Suprapubic skin (tissue), 4 donors: Measurements from ENCODE around the gene ZNF579. TPM values are rescaled to one million over a fixed set of nuclear protein-coding genes. Genes with fewer than 3 reads are reported as not detected.

ENCODE experiments used
- DNase-seq, 2 donors: peaks; one replicate each; pipeline ENCODE4 v3.0.0-alpha.2; 2019; ENCODE audit warnings: low spot score in 2 of 2
- H3K27ac ChIP-seq: fragments of 200-600 bp; sonication (generic); one replicate; pipeline ENCODE4 v1.5.1; 2019
- H3K27me3 ChIP-seq: fragments of 200-600 bp; sonication (generic); one replicate; pipeline ENCODE4 v1.5.1; 2019
- H3K36me3 ChIP-seq: fragments of 200-600 bp; sonication (generic); one replicate; pipeline ENCODE4 v1.5.1; 2019
- H3K4me1 ChIP-seq: fragments of 200-600 bp; sonication (generic); one replicate; pipeline ENCODE4 v1.5.1; 2019
- H3K4me3 ChIP-seq: fragments of 200-600 bp; sonication (generic); one replicate; pipeline ENCODE4 v1.5.1; 2019; ENCODE audit warnings: mild to moderate bottlenecking
- H3K9me3 ChIP-seq: fragments of 200-600 bp; sonication (generic); one replicate; pipeline ENCODE4 v1.5.1; 2019
- EP300 ChIP-seq: sonication (generic); formaldehyde crosslinking; IDR thresholded peaks from one replicate; pipeline ENCODE4 v1.6.1; 2017; ENCODE audit warnings: antibody characterized with exemption
- POLR2A ChIP-seq, 2 donors: fragments of 450-650 bp; IDR thresholded peaks; one replicate each; pipeline ENCODE4 v1.6.1; 2017; ENCODE audit warnings: antibody characterized with exemption in 2 of 2, mild to moderate bottlenecking in 2 of 2, moderate library complexity in 2 of 2
- POLR2AphosphoS5 ChIP-seq, 3 donors: sonication (generic); formaldehyde crosslinking; IDR thresholded peaks; one replicate each; pipeline ENCODE4 v1.6.1; 2017; ENCODE audit warnings: antibody characterized with exemption in 3 of 3
- WGBS: methylation state at CpG from one replicate; pipeline ENCODE4 v1.1.5; 2018; 5-methylcytosine and 5-hydroxymethylcytosine counted together
- total RNA-seq, 4 donors: library from RNA; depleted of rRNA; stranded (reverse); fragments of >200 nt; gene quantifications; one replicate each; pipeline ENCODE4 v1.1.0, GENCODE V29; 2016
- TF ChIP-seq, protein P1 (sequence below), 2 donors: fragments of 200-600 bp in 1 of 2; fragments of 450-650 bp in 1 of 2; sonication (generic) in 1 of 2; IDR thresholded peaks; one replicate each; pipeline ENCODE4 v1.5.1; 2016 to 2019; ENCODE audit warnings: antibody characterized with exemption in 2 of 2, mild to moderate bottlenecking in 1 of 2, moderate library complexity in 1 of 2

The ZNF579 gene
- total RNA-seq, 4 donors from 2014 or later, result 1.8 to 3.1 (median 2.8) TPM

DNA sequence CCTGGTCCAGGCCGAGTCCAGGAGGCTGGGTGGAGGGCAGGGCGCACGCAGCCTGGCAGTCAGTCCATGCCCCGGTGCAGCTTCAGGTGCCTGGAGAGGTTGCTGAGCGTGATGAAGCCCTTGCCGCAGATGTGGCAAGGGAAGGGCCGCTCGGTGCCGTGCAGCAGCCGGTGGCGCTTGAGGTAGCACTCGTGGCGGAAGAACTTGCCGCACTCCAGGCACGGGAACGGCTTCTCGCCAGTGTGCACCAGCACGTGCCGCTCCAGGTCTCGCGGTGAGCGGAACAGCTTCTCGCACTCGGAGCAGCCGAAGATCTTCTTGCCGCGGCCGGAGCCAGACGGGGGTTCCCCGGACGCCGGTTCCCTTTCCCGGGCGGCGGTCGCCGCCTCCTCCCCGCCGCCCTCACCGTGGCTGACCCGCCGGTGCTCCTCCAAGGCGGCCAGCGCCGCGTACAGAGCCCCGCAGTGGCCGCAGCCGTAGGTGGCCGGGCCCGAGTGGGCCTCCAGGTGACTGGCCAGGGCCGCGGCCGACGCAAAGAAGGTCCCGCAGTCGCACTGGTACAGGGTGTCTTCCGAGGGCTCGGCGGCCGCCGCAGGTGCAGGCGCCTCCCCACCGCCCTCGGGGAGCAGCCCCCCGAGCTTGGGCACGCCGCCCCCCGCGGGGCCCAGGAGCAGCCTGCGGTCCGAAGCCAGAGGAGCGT, 11.9 kb upstream of the ZNF579 start:
- H3K27ac ChIP-seq, result no peak overlapping the region
- no peaks in the 10 kb centered on the region for H3K27me3 ChIP-seq
- TF ChIP-seq POLR2A (IDR thresholded peaks at IDR 0.05) (no peak), POLR2AphosphoS5 (IDR thresholded peaks at IDR 0.05) (no peak), EP300 (no peak)
- TF ChIP-seq, protein P1, sequence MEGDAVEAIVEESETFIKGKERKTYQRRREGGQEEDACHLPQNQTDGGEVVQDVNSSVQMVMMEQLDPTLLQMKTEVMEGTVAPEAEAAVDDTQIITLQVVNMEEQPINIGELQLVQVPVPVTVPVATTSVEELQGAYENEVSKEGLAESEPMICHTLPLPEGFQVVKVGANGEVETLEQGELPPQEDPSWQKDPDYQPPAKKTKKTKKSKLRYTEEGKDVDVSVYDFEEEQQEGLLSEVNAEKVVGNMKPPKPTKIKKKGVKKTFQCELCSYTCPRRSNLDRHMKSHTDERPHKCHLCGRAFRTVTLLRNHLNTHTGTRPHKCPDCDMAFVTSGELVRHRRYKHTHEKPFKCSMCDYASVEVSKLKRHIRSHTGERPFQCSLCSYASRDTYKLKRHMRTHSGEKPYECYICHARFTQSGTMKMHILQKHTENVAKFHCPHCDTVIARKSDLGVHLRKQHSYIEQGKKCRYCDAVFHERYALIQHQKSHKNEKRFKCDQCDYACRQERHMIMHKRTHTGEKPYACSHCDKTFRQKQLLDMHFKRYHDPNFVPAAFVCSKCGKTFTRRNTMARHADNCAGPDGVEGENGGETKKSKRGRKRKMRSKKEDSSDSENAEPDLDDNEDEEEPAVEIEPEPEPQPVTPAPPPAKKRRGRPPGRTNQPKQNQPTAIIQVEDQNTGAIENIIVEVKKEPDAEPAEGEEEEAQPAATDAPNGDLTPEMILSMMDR (IDR thresholded peaks at IDR 0.05), result no peak
- WGBS, result 90% methylated on average over 39 of the region's 73 CpGs
- no peaks in the 10 kb centered on the region for H3K9me3 ChIP-seq
- H3K4me1 ChIP-seq, result peaks cover 3% of the 10 kb centered on the region
- no peak for DNase-seq
- no peak overlapping the region for H3K4me3 ChIP-seq
- peaks cover 48% of the 10 kb centered on the region for H3K36me3 ChIP-seq

DNA sequence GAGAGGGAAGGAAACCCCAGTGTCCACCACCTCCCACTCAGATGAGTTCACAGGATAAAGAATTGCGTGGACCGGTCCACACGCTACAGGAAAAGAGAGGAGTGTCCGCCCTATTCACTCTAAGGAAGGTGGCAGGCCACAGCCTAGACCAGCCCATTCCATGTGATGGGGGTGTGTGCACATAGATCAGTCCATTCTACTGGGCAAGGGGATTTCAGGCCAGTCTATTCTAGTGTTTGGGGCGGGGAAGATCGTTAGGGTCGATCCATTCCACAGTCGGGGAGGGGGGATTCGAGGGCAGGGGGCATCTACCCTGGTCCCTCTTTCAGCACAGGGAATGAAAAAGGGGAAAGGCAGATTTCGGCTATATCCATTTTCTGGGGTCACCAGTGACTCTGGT, 10.9 kb upstream of the ZNF579 start:
- H3K27me3 ChIP-seq, result no peaks in the 10 kb centered on the region
- no peak for DNase-seq
- no peak overlapping the region for H3K27ac ChIP-seq
- 82% methylated on average over 10 of the region's 10 CpGs for WGBS
- H3K4me3 ChIP-seq, result no peak overlapping the region
- TF ChIP-seq, protein P1 (IDR thresholded peaks at IDR 0.05), result no peak
- TF ChIP-seq EP300, result no peak
- no peak for TF ChIP-seq POLR2A (IDR thresholded peaks at IDR 0.05)
- TF ChIP-seq POLR2AphosphoS5 (IDR thresholded peaks at IDR 0.05), result no peak
- peaks cover 39% of the 10 kb centered on the region for H3K36me3 ChIP-seq
- peaks cover 13% of the 10 kb centered on the region for H3K4me1 ChIP-seq
- H3K9me3 ChIP-seq, result no peaks in the 10 kb centered on the region

DNA sequence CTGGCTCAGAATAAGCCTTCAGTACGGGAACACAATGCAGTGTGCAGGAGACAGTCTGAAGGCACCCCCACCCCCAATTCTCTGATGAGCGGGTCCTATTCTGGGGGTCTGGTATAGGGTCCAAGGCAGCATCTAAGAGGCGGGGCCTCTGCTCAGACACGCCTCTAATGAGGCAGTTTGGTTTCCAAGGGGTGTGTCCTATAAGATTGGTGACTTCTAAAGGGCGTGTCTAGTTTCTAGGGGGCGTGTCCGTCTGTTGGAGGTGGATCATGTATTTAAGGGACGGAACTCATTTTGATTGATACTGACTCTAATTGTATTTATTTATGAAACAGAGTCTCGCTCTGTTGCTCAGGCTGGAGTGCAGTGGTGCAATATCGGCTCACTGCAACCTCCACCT, 10.0 kb upstream of the ZNF579 start:
- Histone ChIP-seq H3K36me3 (peaks cover 29% of the 10 kb centered on the region), H3K27me3 (peaks cover 3% of the 10 kb centered on the region), H3K9me3 (no peaks in the 10 kb centered on the region), H3K4me3 (no peak overlapping the region), H3K27ac (no peak overlapping the region), H3K4me1 (peaks cover 23% of the 10 kb centered on the region)
- WGBS, result 88% methylated on average over 9 of the region's 10 CpGs
- TF ChIP-seq, protein P1 (IDR thresholded peaks at IDR 0.05), result no peak
- TF ChIP-seq POLR2AphosphoS5 (IDR thresholded peaks at IDR 0.05), result no peak
- TF ChIP-seq EP300, result no peak
- TF ChIP-seq POLR2A (IDR thresholded peaks at IDR 0.05), result no peak
- no peak for DNase-seq

DNA sequence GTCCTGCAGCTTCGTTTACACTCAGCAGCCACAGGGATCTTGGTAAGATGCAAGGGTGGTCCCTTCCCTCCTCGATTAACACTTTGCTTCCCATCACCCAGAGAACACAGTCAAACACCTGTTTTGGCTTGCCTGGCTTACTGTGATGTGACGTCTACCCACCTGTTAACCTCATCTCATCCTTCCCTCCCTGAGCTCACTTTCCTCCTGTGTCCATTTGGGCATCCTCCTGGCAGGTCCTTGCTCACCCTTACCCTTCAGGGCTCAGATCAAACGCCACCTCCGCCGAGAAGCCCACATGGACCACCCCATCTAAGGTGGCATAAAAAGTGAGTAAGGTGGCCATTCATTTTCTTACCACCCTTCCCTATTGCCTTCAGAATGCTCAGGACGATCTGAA, 9.5 kb upstream of the ZNF579 start:
- TF ChIP-seq POLR2AphosphoS5 (IDR thresholded peaks at IDR 0.05) (no peak), EP300 (no peak), POLR2A (IDR thresholded peaks at IDR 0.05) (no peak)
- TF ChIP-seq, protein P1 (IDR thresholded peaks at IDR 0.05), result no peak
- DNase-seq, result no peak
- peaks cover 3% of the 10 kb centered on the region for H3K27me3 ChIP-seq
- peaks cover 24% of the 10 kb centered on the region for H3K36me3 ChIP-seq
- H3K4me1 ChIP-seq, result peaks cover 25% of the 10 kb centered on the region
- 55% methylated on average over 7 of the region's 7 CpGs for WGBS
- no peaks in the 10 kb centered on the region for H3K9me3 ChIP-seq
- no peak overlapping the region for H3K4me3 ChIP-seq
- no peak overlapping the region for H3K27ac ChIP-seq

DNA sequence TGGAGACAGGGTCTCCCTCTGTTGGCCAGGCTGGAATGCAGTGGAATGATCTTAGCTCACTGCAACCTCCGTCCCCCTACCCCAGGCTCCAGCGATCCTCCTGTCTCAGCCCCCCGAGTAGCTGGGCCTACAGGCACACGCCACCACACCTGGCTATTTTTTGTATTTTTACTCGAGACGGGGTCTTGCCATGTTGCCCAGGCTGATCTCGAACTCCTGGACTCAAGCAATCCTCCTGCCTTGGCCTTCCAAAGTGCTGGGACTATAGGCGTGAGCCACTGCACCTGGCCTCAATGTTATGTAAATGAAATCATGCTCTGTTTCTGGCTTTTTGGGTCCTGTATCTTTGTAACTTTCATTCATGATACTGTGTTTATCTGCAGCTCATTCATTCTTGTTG, 8.1 kb upstream of the ZNF579 start:
- 91% methylated on average over 8 of the region's 8 CpGs for WGBS
- DNase-seq, result no peak

More for the DNA sequence above, 8.1 kb upstream of the ZNF579 start:
- no peaks in the 10 kb centered on the region for H3K9me3 ChIP-seq
- no peak for TF ChIP-seq POLR2AphosphoS5 (IDR thresholded peaks at IDR 0.05)
- no peak for TF ChIP-seq POLR2A (IDR thresholded peaks at IDR 0.05)
- no peak for TF ChIP-seq EP300
- TF ChIP-seq, protein P1 (IDR thresholded peaks at IDR 0.05), result no peak
- no peak overlapping the region for H3K4me3 ChIP-seq
- H3K27ac ChIP-seq, result no peak overlapping the region
- peaks cover 3% of the 10 kb centered on the region for H3K27me3 ChIP-seq
- H3K36me3 ChIP-seq, result peaks cover 20% of the 10 kb centered on the region
- peaks cover 25% of the 10 kb centered on the region for H3K4me1 ChIP-seq
